H1 (cell line): ENCODE data around the gene ILK.

Experiments
- BACH1 ChIP-seq: IDR thresholded peaks from 2 replicates; pipeline ENCODE4 v1.6.1; 2012; ENCODE audit warnings: low read length, improper control_type of control experiment
- CTCF ChIP-seq, 3 experiments: IDR thresholded peaks; 1 replicate in 2 of 3; 2 replicates in 1 of 3; pipeline versions ENCODE4 v1.5.1 to v1.6.1; 2011; ENCODE audit warnings: low read length in 3 of 3, mild to moderate bottlenecking in 3 of 3, inconsistent platforms in 2 of 3, low read depth in 1 of 3, moderate library complexity in 1 of 3; ENCODE audit not compliant: insufficient read depth in 1 of 3; ENCODE audit errors: control extremely low read depth in 1 of 3
- EP300 ChIP-seq, 2 experiments: IDR thresholded peaks; 1 replicate in 1 of 2; 2 replicates in 1 of 2; pipeline ENCODE4 v1.6.1; 2011 to 2012; ENCODE audit warnings: low read depth in 2 of 2, low read length in 2 of 2, mild to moderate bottlenecking in 2 of 2, borderline replicate concordance in 1 of 2, inconsistent platforms in 1 of 2, moderate library complexity in 1 of 2
- EZH2 ChIP-seq: fragments of 200-600 bp; sonication (generic); IDR thresholded peaks from 2 replicates; pipeline ENCODE4 v1.7.1; 2012; ENCODE audit warnings: low read depth, mild to moderate bottlenecking, moderate library complexity, low read length, inconsistent platforms; ENCODE audit not compliant: severe bottlenecking
- JUN ChIP-seq: IDR thresholded peaks from 2 replicates; pipeline ENCODE4 v1.6.1; 2011; ENCODE audit warnings: low read depth, mild to moderate bottlenecking, improper control_type of control experiment, low read length
- POLR2A ChIP-seq, 2 experiments: IDR thresholded peaks; 1 replicate in 1 of 2; 2 replicates in 1 of 2; pipeline ENCODE4 v1.6.1; 2011; ENCODE audit warnings: low read depth in 2 of 2, low read length in 2 of 2, mild to moderate bottlenecking in 2 of 2; ENCODE audit errors: control extremely low read depth in 1 of 2
- POU5F1 ChIP-seq: IDR thresholded peaks from 2 replicates; pipeline ENCODE4 v1.6.1; 2011; ENCODE audit warnings: low read depth, mild to moderate bottlenecking, low read length, moderate library complexity
- RFX5 ChIP-seq: IDR thresholded peaks from 2 replicates; pipeline ENCODE4 v1.6.1; 2011; ENCODE audit warnings: low read depth, low read length, improper control_type of control experiment, borderline replicate concordance
- TCF12 ChIP-seq: IDR thresholded peaks from 2 replicates; pipeline ENCODE4 v1.6.1; 2011; ENCODE audit warnings: low read depth, mild to moderate bottlenecking, low read length
- TEAD4 ChIP-seq: IDR thresholded peaks from 2 replicates; pipeline ENCODE4 v1.6.1; 2012; ENCODE audit warnings: low read depth, low read length, inconsistent platforms, mixed read lengths

DNA sequence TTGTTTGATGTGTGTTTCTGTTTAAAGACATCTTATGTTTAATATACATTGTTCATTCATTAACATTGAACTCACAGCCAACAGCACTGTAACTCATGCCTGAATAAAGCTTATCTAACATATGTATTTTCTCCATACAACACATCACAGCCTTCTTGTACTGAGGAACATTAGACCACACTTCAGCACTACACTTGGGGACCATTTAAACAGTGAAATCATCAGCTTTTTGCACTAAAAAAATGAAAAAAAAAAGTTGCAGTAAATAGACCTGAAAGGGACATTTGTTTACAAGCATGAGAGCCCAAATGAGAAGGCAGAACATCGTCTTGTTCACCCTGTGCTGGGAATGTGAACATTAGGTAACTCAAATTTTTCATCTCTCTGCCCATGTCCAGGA lies 31.0 kb downstream of the ILK start:
- TF ChIP-seq POLR2A (IDR thresholded peaks at IDR 0.05; ENCODE audit: control extremely low read depth in 1 of 2, low read depth in 2 of 2, low read length in 2 of 2) (no peak), TEAD4 (no peak), CTCF (IDR thresholded peaks at IDR 0.05; ENCODE audit: control extremely low read depth in 1 of 3, insufficient read depth in 1 of 3, low read depth in 1 of 3, low read length in 3 of 3) (no peak), RFX5 (no peak), JUN (no peak), BACH1 (no peak), EP300 (IDR thresholded peaks at IDR 0.05; ENCODE audit: borderline replicate concordance in 1 of 2, low read depth in 2 of 2, low read length in 2 of 2) (no peak), TCF12 (no peak), EZH2 (no peak), POU5F1 (no peak)
